ENCODE data around the gene CUEDC2.

Gene CUEDC2

GRCh38 chr10:102384606-102385429 lies 47.6 kb downstream of the CUEDC2 start:
- no peak overlapping the region for H3K4me3 ChIP-seq (ENCODE audit: low read length)
- DNase-seq (ENCODE audit: low read depth, low spot score) = no peak

- no peak overlapping the region for H3K4me3 ChIP-seq (ENCODE audit: low read length)
- no peak for DNase-seq (ENCODE audit: low read depth, low spot score)
These were observed 48.3 kb downstream of the CUEDC2 start for GRCh38 chr10:102384053-102384452.

GRCh38 chr10:102382871-102383270 lies 49.5 kb downstream of the CUEDC2 start:
- no peak for DNase-seq (ENCODE audit: low read depth, low spot score)

GRCh38 chr10:102381983-102382382 lies 50.4 kb downstream of the CUEDC2 start:
- H3K4me3 ChIP-seq (ENCODE audit: low read length) = no peak overlapping the region
- no peak for DNase-seq (ENCODE audit: low read depth, low spot score)

More at GRCh38 chr10:102382871-102383270, 49.5 kb downstream of the CUEDC2 start:
- H3K4me3 ChIP-seq (ENCODE audit: low read length) = no peak overlapping the region

GRCh38 chr10:102379383-102379782 lies 53.0 kb downstream of the CUEDC2 start:
- DNase-seq (ENCODE audit: low read depth, low spot score) = no peak
- H3K4me3 ChIP-seq (ENCODE audit: low read length) = no peak overlapping the region

GRCh38 chr10:102376901-102377300 lies 55.5 kb downstream of the CUEDC2 start:
- H3K4me3 ChIP-seq (ENCODE audit: low read length) = no peak overlapping the region
- no peak for DNase-seq (ENCODE audit: low read depth, low spot score)

GRCh38 chr10:102375867-102376266 lies 56.5 kb downstream of the CUEDC2 start:
- no peak for DNase-seq (ENCODE audit: low read depth, low spot score)
- no peak overlapping the region for H3K4me3 ChIP-seq (ENCODE audit: low read length)

- no peak for DNase-seq (ENCODE audit: low read depth, low spot score)
- no peak overlapping the region for H3K4me3 ChIP-seq (ENCODE audit: low read length)
These were observed 57.1 kb downstream of the CUEDC2 start for GRCh38 chr10:102375250-102375649.
